ENCODE results near the gene SEMA6B. TPM values are rescaled to one million over a fixed set of nuclear protein-coding genes. Genes with fewer than 3 reads are reported as not detected.

SEMA6B gene
- total RNA-seq, 1 experiment from 2014 or later, result 38.4 TPM

- H2AK5ac ChIP-seq (ENCODE audit: insufficient read length, low read length), result no peak overlapping the region
- H3K79me2 ChIP-seq (ENCODE audit: insufficient read depth, low read length), result no peaks in the 10 kb centered on the region
- Mint-ChIP-seq H3K4me3 (no peak overlapping the region), H3K27ac (0 out of 7 replicates have a peak overlapping the region, but pooled peaks of 1 of the 3 experiments have one; percentile 5), H3K36me3 (ENCODE audit: insufficient read depth in 1 of 3, low read depth in 3 of 3) (peaks cover 29 to 75% (median 57%) of the 10 kb centered on the region in 3 experiments), H3K27me3 (ENCODE audit: low read depth) (peaks cover 2% of the 10 kb centered on the region; the same call in 1 of the 2 replicates), H3K9me3 (no peaks in the 10 kb centered on the region; a peak in 1 of 5 replicates), H3K4me1 (no peaks in the 10 kb centered on the region)
- no peak overlapping the region for H4K8ac ChIP-seq (replicated peaks; ENCODE audit: insufficient read length, low read depth, low read length)
- H3K27ac ChIP-seq (ENCODE audit: insufficient read length, low read depth, low read length), result no peak overlapping the region
- no peaks in the 10 kb centered on the region for H3K23me2 ChIP-seq (ENCODE audit: insufficient read length, low read depth, low read length, poor library complexity, severe bottlenecking)
- H4K91ac ChIP-seq (ENCODE audit: insufficient read length, low read depth, low read length), result no peak overlapping the region
- no peak overlapping the region for H2AFZ ChIP-seq (ENCODE audit: low read length)
- H3K4me1 ChIP-seq (ENCODE audit: insufficient read depth, low read length), result no peaks in the 10 kb centered on the region
- H2BK5ac ChIP-seq (ENCODE audit: insufficient read length, low read length), result no peak overlapping the region
- no peaks in the 10 kb centered on the region for H3K27me3 ChIP-seq (ENCODE audit: insufficient read depth, low read length)
- no peak overlapping the region for H3K18ac ChIP-seq (ENCODE audit: insufficient read length, low read depth, low read length)
- no peak overlapping the region for H3K4ac ChIP-seq (ENCODE audit: low read depth, low read length)
- H3K79me1 ChIP-seq (ENCODE audit: insufficient read depth, low read depth, low read length, poor library complexity, severe bottlenecking), result no peaks in the 10 kb centered on the region
- no peak overlapping the region for H3K23ac ChIP-seq (ENCODE audit: insufficient read length, low read depth, low read length)
- no peak overlapping the region for H3K9ac ChIP-seq (ENCODE audit: extremely low read depth, insufficient read length, low read length)
- no peak overlapping the region for H2BK120ac ChIP-seq (ENCODE audit: low read depth, low read length, poor library complexity, severe bottlenecking)
- no CpG with 5 or more reads among the region's 18 CpGs for WGBS (ENCODE audit: extremely low coverage, insufficient read length, low lambda C conversion rate)
- H3K14ac ChIP-seq (ENCODE audit: insufficient read depth, low read length), result no peak overlapping the region
- no peak overlapping the region for H4K5ac ChIP-seq (ENCODE audit: insufficient read length, low read depth, low read length)
- no peak overlapping the region for H3K4me2 ChIP-seq (ENCODE audit: insufficient read depth, insufficient read length, low read length)
- H3K9me3 ChIP-seq (ENCODE audit: control insufficient read depth, low read depth, low read length), result no peaks in the 10 kb centered on the region
- no peak overlapping the region for H2BK12ac ChIP-seq (ENCODE audit: insufficient read length, low read depth, low read length)
- no peak overlapping the region for H2BK20ac ChIP-seq (ENCODE audit: low read depth, low read length, poor library complexity, severe bottlenecking)
- H3T11ph ChIP-seq (ENCODE audit: low read length), result no peak overlapping the region
- H3K56ac ChIP-seq (ENCODE audit: insufficient read length, low read depth, low read length), result no peak overlapping the region
- DNase-seq, result no peak
- TF ChIP-seq, protein P1, sequence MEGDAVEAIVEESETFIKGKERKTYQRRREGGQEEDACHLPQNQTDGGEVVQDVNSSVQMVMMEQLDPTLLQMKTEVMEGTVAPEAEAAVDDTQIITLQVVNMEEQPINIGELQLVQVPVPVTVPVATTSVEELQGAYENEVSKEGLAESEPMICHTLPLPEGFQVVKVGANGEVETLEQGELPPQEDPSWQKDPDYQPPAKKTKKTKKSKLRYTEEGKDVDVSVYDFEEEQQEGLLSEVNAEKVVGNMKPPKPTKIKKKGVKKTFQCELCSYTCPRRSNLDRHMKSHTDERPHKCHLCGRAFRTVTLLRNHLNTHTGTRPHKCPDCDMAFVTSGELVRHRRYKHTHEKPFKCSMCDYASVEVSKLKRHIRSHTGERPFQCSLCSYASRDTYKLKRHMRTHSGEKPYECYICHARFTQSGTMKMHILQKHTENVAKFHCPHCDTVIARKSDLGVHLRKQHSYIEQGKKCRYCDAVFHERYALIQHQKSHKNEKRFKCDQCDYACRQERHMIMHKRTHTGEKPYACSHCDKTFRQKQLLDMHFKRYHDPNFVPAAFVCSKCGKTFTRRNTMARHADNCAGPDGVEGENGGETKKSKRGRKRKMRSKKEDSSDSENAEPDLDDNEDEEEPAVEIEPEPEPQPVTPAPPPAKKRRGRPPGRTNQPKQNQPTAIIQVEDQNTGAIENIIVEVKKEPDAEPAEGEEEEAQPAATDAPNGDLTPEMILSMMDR (conservative IDR thresholded peaks at IDR 0.05), result no peak
- no peak overlapping the region for H2BK15ac ChIP-seq (ENCODE audit: low read depth, low read length)
- peaks cover 3% of the 10 kb centered on the region for H4K20me1 ChIP-seq (ENCODE audit: control insufficient read depth, insufficient read depth, insufficient read length)
These were observed 9.5 kb downstream of the SEMA6B start for GRCh38 chr19:4550018-4550417.

All from H9 (cell line).